Spleen (tissue), 7 donors: ENCODE results near the gene CFAP97.

Source experiments
- CTCF ChIP-seq, 11 experiments: fragments of 200-600 bp in 7 of 11; fragments of 450-650 bp in 4 of 11; sonication (generic) in 4 of 11; IDR thresholded peaks in 8 of 11; conservative IDR thresholded peaks in 3 of 11; 1 replicate in 7 of 11; 2 replicates in 4 of 11; pipeline versions ENCODE4 v1.4.0 to v1.8.0; 2016 to 2021; ENCODE audit warnings: antibody characterized with exemption in 11 of 11, inconsistent platforms in 4 of 11, mild to moderate bottlenecking in 1 of 11
- POLR2A ChIP-seq, 3 donors: fragments of 450-650 bp; IDR thresholded peaks; one replicate each; pipeline ENCODE4 v1.5.1; 2017; ENCODE audit warnings: antibody characterized with exemption in 3 of 3, mild to moderate bottlenecking in 1 of 3
- POLR2AphosphoS5 ChIP-seq, 3 donors: sonication (generic); formaldehyde crosslinking; IDR thresholded peaks; one replicate each; pipeline ENCODE4 v1.5.1; 2017; ENCODE audit warnings: antibody characterized with exemption in 3 of 3
- donor health status: DM: no; HTN: no; CAD: no; lungs with moderate emphysema.
- donor health status: DM: no; HTN: no; CAD: no.
- donor health status: DM: no; HTN: no; CAD: no.

- TF ChIP-seq CTCF (IDR thresholded peaks at IDR 0.05 in 8 of 11, conservative IDR thresholded peaks at IDR 0.05 in 3 of 11), result no peak
- no peak for TF ChIP-seq POLR2A (IDR thresholded peaks at IDR 0.05)
- no peak for TF ChIP-seq POLR2AphosphoS5 (IDR thresholded peaks at IDR 0.05)
Observed at GRCh38 chr4:185211035-185211434, 7.2 kb upstream of the CFAP97 start.
